Measurements from ENCODE around the gene TSEN54.

Gene TSEN54

GRCh38 chr17:75471207-75471606 lies 45.1 kb upstream of the TSEN54 start:
- no peaks in the 10 kb centered on the region for H3K9me3 ChIP-seq (ENCODE audit: insufficient read depth, low read length)
- no peak overlapping the region for H3K4me3 ChIP-seq (ENCODE audit: insufficient read depth, low read length, poor library complexity, severe bottlenecking)
- TF ChIP-seq, protein P1, sequence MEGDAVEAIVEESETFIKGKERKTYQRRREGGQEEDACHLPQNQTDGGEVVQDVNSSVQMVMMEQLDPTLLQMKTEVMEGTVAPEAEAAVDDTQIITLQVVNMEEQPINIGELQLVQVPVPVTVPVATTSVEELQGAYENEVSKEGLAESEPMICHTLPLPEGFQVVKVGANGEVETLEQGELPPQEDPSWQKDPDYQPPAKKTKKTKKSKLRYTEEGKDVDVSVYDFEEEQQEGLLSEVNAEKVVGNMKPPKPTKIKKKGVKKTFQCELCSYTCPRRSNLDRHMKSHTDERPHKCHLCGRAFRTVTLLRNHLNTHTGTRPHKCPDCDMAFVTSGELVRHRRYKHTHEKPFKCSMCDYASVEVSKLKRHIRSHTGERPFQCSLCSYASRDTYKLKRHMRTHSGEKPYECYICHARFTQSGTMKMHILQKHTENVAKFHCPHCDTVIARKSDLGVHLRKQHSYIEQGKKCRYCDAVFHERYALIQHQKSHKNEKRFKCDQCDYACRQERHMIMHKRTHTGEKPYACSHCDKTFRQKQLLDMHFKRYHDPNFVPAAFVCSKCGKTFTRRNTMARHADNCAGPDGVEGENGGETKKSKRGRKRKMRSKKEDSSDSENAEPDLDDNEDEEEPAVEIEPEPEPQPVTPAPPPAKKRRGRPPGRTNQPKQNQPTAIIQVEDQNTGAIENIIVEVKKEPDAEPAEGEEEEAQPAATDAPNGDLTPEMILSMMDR (IDR thresholded peaks at IDR 0.05; ENCODE audit: insufficient read depth, low read length, poor library complexity, severe bottlenecking), result no peak
- no peak for TF ChIP-seq EZH2phosphoT487 (conservative IDR thresholded peaks at IDR 0.05; ENCODE audit: low read length)
- no peak overlapping the region for H3K9ac ChIP-seq (ENCODE audit: low read length)
- H3K9me2 ChIP-seq (replicated peaks; ENCODE audit: insufficient read depth, low read length), result no peaks in the 10 kb centered on the region
- no peak overlapping the region for H2AFZ ChIP-seq (ENCODE audit: low read depth, low read length, severe bottlenecking)
- H3F3A ChIP-seq (ENCODE audit: insufficient read depth), result no peaks in the 10 kb centered on the region
- no peak overlapping the region for H3K4me2 ChIP-seq (ENCODE audit: low read depth, low read length, poor library complexity, severe bottlenecking)
- H4K20me1 ChIP-seq (ENCODE audit: low read depth, low read length), result no peaks in the 10 kb centered on the region
- no peaks in the 10 kb centered on the region for H3K27me3 ChIP-seq (ENCODE audit: low read length)
- no peaks in the 10 kb centered on the region for H3K79me2 ChIP-seq (ENCODE audit: insufficient read depth, low read length)
- no peaks in the 10 kb centered on the region for H3K36me3 ChIP-seq (ENCODE audit: low read length)
- no peak overlapping the region for H3K27ac ChIP-seq (ENCODE audit: low read depth, low read length)

- H3K9me3 ChIP-seq (ENCODE audit: insufficient read depth, low read length), result no peaks in the 10 kb centered on the region
- no peak overlapping the region for H3K4me2 ChIP-seq (ENCODE audit: low read depth, low read length, poor library complexity, severe bottlenecking)
- H3K27me3 ChIP-seq (ENCODE audit: low read length), result no peaks in the 10 kb centered on the region
- H3K27ac ChIP-seq (ENCODE audit: low read depth, low read length), result no peak overlapping the region
- no peak overlapping the region for H3K4me3 ChIP-seq (ENCODE audit: insufficient read depth, low read length, poor library complexity, severe bottlenecking)
- H3K9ac ChIP-seq (ENCODE audit: low read length), result no peak overlapping the region
- no peaks in the 10 kb centered on the region for H3K9me2 ChIP-seq (replicated peaks; ENCODE audit: insufficient read depth, low read length)
- H4K20me1 ChIP-seq (ENCODE audit: low read depth, low read length), result no peaks in the 10 kb centered on the region
- no peak overlapping the region for H2AFZ ChIP-seq (ENCODE audit: low read depth, low read length, severe bottlenecking)
- no peaks in the 10 kb centered on the region for H3K79me2 ChIP-seq (ENCODE audit: insufficient read depth, low read length)
- no peaks in the 10 kb centered on the region for H3F3A ChIP-seq (ENCODE audit: insufficient read depth)
- TF ChIP-seq, protein P1 (IDR thresholded peaks at IDR 0.05; ENCODE audit: insufficient read depth, low read length, poor library complexity, severe bottlenecking), result no peak
- TF ChIP-seq EZH2phosphoT487 (conservative IDR thresholded peaks at IDR 0.05; ENCODE audit: low read length), result no peak
- no peaks in the 10 kb centered on the region for H3K36me3 ChIP-seq (ENCODE audit: low read length)
These were observed 44.2 kb upstream of the TSEN54 start for GRCh38 chr17:75472119-75472518.

DNA sequence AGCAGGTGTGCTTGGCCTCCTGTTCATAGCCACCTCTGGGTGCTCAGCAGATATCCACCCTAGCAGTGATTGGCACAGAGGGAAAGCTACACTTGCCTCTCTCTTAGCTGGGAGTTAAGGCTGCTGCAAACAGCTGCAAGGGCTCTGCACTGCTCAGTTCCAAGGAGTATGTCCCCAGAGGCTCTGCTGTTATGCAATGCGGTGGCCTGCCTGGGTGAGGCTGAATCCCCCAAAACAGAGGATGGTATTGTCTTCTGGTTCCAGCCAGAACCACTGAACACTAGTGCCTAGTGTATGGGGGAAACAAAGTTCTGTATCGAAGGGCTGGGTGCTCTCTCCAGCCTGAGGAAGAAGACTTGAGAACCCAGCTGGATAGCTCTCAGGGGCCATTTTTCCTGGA lies 43.1 kb upstream of the TSEN54 start:
- Histone ChIP-seq H4K20me1 (ENCODE audit: low read depth, low read length) (no peaks in the 10 kb centered on the region), H3K9ac (ENCODE audit: low read length) (no peak overlapping the region), H3F3A (ENCODE audit: insufficient read depth) (no peaks in the 10 kb centered on the region), H3K9me3 (ENCODE audit: insufficient read depth, low read length) (no peaks in the 10 kb centered on the region), H3K4me3 (ENCODE audit: insufficient read depth, low read length, poor library complexity, severe bottlenecking) (no peak overlapping the region), H3K9me2 (replicated peaks; ENCODE audit: insufficient read depth, low read length) (no peaks in the 10 kb centered on the region), H3K27ac (ENCODE audit: low read depth, low read length) (no peak overlapping the region), H3K27me3 (ENCODE audit: low read length) (no peaks in the 10 kb centered on the region), H3K4me2 (ENCODE audit: low read depth, low read length, poor library complexity, severe bottlenecking) (no peak overlapping the region), H2AFZ (ENCODE audit: low read depth, low read length, severe bottlenecking) (no peak overlapping the region), H3K36me3 (ENCODE audit: low read length) (no peaks in the 10 kb centered on the region), H3K79me2 (ENCODE audit: insufficient read depth, low read length) (no peaks in the 10 kb centered on the region)
- TF ChIP-seq, protein P1 (IDR thresholded peaks at IDR 0.05; ENCODE audit: insufficient read depth, low read length, poor library complexity, severe bottlenecking), result no peak
- no peak for TF ChIP-seq EZH2phosphoT487 (conservative IDR thresholded peaks at IDR 0.05; ENCODE audit: low read length)
